GM20431 (cell line): Measurements from ENCODE around the gene C21orf91.

Source experiments
- in situ Hi-C: fragments of 300-500 bp; cut with MseI, MboI; formaldehyde crosslinking; loops from one replicate; pipeline ENCODE4 v1.15.0; 2020; ENCODE audit warnings: low sequenced_read_pairs; ENCODE audit not compliant: unreplicated experiment

The C21orf91 gene

DNA sequence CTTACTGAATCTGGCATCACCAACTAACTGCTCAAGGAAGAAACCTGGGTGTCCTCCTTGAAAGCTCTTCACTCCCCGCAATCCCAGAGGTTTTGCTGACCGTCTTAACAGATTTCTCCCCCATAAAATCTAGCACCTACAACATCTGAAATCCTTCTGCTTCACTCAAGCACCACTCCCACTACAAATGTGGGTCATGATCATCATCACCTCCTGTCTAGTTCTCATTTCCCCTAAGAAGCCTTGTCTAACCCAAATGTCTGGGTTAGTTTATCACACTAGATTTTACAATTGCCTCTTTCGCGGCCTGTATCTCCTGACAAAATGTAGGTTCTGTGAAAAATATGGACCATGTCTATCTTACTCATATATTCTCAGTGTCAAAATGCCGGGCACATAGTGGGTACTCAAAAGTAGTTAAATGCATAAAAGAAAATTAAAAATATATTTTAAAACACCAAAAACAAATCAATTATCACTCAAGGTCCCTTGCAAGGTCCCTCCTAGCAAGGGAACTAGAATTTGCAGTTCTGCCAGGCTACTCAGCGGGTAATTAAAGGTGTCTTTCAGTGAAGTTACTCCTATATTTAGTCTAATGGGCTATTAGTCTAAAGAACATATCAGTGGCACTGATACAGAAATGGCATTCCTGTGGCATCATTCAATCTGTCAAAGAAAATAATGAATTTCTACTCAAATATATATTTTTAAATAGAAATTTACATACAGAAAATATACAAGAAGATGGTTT lies 19.6 kb downstream of the C21orf91 start:
- in situ Hi-C loops = no loop called here

DNA sequence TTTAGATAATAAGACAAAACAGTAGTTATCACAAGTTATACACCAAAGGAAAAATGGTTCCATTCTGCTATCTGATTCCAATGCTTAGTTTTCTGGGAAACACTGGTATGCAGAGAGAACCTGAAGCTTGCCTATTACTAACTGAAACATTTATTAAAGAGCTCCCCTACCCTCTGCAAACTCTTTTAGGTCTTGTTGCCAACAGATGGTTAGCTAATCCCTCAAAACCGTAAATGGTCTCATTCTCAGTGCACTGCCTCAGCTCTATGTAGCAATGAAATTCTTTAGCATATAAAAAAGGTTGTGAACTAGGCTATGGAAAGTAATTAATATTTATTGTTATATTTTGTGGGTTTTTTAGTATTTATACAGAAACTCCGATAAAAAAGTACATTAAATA lies 20.4 kb downstream of the C21orf91 start:
- in situ Hi-C loops = no loop called here

DNA sequence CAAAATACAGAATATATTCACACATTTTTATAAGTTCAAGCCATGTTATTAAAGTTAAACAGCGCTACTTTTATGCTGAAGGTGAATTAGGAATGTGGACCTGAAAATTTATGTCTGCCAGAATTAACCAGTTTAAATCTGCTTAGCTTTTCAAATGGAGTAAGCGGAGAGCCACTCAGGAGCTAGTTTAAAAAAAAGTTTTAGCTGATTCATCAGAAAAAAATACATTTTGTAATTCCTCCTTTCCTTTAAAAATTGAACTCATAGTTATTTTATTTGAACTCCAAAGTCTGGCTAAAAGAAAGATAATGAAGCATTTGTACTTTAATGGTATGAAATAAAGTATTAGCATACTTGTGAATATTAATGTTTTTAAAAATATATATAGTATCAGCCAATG lies 21.2 kb downstream of the C21orf91 start:
- in situ Hi-C loops = no loop called here

DNA sequence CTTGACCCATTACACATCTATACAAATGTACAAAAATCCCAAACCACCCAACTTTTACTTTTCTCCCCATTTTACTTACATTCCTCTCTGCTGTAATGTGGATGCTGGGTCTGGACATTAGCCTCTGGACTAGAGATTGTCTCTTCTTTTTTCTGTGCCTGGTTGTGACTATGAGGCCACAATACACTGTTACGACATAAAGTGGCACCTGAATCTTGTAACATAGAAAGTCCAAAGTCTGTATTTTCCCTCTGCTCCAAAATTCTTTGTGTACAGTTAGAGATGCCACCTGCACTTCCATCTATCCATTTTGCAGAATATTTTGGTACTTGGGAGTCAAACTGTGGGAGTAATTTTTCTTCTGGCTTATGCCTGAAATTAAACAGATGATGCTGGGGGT lies 22.7 kb downstream of the C21orf91 start:
- in situ Hi-C loops = no loop called here

DNA sequence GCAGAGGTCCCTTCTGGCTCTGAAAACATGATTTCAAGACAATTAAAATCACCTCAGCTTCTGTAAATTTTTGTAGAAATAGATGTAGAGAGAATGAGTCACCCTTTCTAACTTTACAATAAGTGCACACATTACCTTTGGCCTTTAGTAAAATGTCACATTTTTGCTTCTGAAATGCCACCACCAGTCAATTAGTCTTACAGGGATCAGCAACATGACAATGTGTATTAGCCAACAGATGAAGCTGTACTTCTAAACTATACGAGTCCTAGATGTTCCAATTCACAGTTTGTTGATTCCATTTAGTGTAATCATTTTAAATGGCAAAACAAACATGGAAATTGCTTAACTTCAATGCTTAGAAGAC lies 23.1 kb downstream of the C21orf91 start:
- in situ Hi-C loops = no loop called here

DNA sequence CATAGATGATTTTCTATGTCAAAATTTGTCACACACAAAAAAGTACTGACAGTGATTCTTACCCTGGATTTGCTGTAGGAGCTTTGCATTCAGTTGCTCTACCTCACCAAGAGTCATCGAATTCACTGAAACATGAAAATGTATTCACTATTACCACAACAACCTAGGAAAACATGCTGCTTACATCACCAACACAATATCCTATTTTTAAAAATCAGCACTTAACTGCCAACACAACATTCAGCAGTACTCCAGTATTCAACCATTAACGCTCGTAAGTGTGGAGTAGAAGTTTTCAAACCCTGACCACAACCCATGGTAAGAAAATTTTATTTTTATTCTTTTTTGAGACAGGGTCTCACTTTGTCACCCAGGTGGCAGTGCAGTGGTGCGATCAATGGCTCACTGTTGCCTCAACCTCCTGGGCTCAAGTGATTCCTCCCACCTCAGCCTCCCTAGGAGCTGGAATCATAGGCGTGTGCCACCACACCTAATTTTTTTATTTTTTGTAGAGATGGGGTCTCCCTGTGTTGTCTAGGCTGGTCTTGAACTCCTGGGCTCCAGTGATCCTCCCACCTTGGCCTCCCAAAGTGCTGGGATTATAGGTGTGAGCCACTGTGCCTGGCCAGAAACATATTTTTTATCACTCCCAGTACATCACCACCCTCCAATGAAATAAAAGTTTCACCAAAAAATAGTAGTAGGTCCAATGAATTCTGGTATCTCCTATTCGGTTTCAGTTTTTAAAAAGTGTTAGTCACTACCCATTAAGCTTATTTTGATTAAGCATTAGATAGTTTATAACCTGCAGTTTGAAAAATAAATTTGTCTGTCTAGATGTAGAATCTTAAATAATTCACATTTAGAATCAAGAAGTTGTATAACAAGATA lies 23.8 kb downstream of the C21orf91 start:
- in situ Hi-C loops = no loop called here

DNA sequence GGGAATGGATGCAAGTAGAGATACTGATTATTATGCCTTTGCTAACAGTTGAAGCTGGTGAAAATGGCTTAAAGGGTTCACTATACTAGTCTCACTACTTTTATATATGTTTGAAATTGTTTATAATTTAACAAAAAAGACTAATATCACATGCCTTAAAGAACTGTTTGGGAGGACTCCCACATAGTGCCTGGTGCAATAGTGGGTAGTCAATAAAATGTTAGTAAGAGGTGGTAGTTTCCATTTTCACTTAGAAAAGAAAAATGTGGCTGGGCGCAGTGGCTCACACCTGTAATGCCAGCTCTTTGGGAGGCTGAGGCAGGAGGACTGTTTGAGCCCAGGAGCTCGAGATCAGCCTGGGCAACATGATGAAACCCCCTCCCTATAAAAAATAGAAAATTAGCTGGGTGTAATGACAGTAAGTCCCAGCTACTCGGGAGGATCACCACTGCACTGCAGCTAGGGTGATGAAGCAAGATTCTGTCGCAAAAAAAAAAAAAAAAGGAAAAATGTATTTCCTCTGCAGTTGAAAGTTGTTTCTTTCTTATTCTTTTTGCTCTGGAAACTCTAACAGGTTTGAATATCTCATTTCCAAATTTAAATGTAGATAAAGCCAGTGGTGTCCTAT lies 24.5 kb downstream of the C21orf91 start:
- in situ Hi-C loops = no loop called here

DNA sequence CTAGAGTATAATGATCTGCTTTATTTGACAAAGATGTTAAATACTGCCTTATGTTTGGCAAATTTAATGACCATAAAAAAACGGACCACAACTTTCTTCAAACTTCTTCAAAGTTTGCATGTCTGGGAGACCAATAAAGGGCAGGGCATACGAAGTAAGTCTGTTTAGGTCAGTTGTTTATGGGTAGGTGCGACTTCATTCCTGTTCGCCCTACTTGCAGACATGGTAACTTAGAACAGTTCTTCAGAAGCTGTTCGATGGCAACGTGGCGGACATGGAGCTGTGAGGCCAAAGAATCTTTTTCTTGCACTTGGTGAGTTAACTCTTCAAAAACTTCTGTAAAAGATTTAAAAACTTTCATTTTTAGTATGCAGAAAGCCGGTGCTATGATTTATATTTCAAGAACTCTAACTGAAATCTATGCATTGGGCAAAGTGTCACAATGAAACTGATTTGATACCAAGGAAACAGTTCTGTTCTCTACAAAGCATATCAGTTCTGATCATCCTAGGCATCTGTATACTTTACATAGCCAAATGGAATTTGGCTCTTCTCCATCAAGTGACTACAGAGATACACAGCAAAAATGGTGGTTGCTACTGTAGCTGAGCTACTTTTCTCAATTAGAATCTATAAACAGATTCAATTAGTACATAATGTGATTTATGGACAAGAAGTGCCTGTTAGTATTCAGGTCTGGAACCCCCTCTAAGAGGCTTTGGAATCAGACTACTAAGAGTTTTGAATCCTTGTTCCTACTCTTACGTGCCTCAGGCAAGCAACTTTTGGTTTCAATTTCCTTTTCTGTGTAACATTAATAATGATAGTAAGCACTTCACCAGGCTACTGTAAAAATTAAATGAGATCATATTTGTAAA lies 25.7 kb downstream of the C21orf91 start:
- in situ Hi-C loops = no loop called here

DNA sequence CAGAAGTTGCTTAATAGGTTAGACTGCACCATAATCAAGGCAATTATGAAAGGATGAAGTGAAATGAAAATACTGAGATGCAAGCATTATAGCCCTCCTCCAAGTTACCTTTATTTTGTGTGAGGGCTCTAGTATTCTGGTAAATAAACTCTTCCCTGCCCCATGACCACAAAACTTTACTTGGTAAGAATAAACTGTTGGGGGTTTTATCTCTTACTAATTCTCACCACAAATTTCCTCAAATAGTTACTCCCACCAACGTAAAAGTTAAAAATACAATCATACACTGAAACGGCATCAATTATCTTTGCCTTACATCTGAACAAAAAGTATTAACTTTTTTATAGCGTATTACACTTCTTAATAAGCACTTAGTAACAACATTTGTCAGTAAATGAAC lies 29.5 kb downstream of the C21orf91 start:
- in situ Hi-C loops = no loop called here

DNA sequence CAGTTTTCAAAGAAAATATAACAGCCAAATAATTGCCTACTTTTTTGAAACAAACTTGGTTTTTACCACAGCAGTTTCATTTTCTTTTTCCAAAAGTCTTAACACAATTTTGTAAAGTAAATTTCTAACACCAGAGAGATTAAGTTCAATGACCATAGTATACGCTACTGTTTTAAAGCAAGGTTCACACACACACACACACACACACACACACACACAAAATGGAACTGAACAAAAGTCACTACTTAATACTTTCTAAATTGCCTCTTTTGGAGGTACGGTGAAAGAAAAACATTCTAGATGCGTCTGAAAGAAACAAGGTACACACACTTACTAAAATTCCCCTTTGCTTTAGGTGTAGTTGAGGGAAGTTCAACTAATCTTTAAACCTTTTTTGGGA lies 30.1 kb downstream of the C21orf91 start:
- in situ Hi-C loops = no loop called here

DNA sequence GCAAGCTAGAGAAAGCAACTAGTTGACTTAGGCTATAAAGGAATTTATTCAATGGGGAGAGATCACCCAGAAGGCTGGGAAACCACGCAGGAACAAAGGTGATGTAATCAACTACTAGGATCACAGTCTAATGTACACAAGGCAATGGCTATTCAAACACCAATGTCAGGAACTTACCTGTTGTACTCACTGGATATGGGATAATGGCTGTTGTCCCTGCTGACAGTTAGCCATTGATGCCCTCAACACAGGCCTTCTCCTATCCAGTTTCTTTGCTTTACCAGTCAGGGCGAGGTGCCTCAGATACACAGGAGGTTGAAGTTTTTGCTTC lies 32.3 kb downstream of the C21orf91 start:
- in situ Hi-C loops = no loop called here

DNA sequence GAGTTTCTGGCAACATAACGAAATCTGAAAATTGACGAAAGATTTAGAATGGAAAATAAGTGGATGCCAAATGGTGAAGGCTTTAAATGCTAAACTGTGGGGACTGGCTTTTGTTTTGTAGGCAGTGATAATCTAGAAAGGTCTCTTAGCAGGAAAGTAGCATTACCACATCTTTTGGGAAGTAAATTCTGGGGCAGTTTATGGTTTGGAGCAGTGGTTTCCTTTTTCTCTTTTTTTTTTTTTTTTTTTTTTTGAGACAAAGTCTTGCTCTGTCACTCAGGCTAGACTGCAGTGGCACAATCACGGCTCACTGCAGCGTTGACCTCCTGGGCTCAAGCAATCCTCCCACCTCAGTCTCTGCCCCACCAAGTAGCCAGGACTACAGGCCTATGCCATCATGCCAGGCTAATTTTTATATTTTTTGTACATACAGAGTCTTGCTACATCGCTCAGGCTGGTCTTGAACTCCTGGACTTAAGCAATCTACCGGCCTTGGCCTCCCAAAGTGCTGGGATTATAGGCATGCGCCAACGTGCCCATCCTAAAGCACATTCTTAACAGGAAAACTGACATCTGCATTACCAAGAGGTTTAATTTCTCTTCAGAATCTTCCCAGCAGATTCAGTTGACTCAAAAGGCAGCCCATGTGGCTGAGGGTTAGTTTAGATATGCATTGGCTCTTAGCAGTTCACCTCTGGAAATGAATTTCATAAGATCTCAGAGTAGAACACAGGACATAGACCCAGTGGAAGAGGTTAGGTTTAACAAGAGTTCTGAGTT lies 32.9 kb downstream of the C21orf91 start:
- in situ Hi-C loops = no loop called here

DNA sequence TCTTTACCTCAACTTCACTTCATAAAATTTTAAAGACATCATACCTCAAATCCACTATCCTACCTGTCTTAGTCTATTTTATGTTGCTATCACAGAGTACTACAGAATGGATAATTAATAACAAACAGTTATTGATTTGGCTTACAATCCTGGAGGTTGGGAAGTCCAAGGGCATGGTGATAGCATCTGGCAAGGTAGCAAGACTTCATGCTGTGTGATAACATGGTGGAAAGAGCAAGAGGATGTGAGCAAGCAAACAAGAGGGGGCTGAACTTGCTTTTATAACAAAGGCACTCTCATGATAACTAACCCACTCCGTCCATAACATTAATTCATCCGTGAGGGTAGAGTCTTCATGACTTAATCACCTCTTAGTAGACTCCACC lies 33.8 kb downstream of the C21orf91 start:
- in situ Hi-C loops = no loop called here

DNA sequence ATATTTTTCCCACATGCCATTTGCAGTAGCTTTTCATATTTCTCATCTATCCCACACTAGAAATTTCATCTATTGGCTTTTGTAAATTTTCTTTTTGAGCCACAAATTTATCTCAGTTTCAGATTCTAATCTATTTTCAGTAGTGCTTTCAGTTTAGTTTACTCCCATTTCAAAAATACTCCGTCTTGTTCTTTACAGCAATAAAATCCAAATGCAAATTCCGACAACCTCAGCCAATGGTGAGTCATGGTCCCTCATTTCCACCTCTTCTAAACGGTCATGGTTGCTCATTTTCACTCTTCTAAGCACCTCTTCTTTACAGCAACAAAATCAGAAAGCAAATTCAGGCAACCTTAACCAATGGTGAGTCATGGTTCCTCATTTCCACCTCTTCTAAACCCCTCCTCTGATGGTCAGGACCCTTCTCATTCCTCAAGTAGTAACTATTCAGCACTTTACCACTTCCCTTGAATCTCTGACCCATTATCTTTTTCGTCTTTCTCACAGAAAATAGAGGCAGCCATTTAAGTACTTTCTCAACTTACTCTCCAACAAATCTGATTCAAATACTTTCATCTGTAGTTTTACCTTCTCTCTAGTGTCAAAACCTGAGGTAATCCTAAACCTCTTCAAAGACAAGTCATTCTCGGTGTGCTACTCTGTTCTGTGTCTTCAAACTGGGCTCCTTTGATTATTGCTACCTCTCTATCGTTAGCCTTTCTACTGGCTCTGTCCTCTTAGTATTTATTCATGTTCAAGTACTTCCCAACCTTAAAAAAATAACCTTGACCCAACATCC lies 34.4 kb downstream of the C21orf91 start:
- in situ Hi-C loops = no loop called here

DNA sequence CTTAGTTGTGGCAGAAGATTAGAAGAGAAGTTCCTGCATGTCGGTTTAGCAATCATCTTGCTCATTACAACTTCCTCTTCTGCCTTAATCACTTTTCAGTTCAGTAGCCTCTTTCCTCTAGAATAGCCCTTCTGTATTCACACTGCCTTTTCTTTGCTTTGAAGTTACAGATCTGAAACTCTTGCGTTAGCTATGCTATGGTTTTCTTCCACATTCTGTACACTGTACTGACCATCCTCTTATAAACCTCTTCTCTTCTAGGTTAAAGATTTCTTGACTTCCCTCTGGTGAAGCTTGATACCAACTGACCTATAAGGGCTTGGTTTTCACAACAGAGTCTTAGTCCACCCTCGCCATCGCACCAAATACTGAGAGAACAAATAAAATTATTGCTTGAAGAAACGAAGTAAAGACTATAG lies 35.0 kb downstream of the C21orf91 start:
- in situ Hi-C loops = no loop called here

DNA sequence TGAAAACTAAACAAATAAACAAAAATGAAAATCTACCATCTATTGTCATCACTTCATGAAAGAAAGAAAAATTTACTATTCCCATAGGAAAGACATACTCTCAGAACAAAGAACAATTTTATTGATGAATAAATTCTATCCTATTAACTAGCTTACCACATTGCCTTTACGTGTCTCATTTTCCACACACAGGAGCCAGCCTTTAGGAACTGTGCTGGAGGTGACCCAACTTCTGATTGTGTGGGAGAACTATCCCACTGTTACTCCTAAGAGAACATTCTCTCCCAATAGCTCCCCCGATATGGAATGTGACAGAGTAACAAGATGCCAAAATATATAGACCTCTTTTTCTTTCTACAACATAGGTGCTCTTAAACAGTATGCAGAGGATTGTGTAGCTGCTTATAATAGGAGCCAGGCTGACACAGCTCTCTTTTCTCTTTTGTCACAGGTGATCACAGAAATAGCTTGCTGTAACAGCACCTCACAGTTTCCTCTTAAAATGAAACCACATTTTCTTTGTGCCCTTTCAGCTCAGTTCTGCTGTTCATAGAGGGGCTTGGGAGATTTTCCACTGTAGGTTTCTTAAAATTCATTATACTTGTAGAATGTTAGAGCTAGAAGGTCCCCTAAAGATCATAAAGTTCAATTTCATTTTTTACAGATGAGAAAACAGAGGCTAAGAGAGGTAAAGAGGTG lies 35.5 kb downstream of the C21orf91 start:
- in situ Hi-C loops = no loop called here

DNA sequence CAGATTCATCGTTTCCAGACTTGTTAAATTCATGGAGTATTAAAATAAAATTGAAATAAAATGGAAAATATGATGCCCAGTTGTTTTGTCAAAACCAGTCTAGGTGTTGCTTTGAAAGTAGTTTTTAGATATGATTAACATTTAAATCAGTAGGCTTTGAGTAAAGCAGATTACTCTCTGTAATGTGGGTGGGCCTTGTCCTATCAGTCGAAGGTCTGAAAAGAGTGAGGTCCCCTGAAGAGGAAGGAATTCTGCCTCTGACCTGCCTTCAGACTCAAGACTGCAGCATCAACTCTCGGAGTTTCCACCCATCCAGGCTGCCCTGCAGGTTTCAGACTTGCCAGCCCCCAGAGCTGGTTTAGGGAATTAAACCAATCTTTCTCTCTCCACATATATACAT lies 36.2 kb downstream of the C21orf91 start:
- in situ Hi-C loops = no loop called here

DNA sequence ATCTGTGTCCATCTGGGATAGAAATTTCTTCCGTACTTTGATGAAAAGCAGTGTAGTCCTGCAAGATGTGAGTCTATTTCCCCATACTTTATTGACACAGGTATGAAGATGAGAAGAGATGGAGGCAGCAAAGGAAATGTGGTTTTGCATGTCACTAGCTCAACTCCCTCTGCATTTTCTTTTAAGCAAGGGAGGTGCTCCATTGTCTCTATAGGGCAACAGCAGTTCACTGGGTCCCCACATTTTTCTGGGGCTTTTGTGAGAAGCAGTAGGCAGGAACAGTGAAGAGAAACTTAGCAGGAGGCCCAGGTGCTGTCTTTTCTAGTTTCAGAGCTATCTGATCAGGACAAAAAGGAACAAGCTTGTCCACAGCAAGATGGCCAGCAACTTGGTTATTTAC lies 37.1 kb downstream of the C21orf91 start:
- in situ Hi-C loops = no loop called here
